Left ventricle myocardium inferior (tissue), 1 donor: Measurements from ENCODE around the gene GAB3. TPM values are rescaled to one million over a fixed set of nuclear protein-coding genes. Genes with fewer than 3 reads are reported as not detected.
A peak's percentile ranks its signal among the peaks of the same experiment; 100 is the strongest.

ENCODE experiments used
- DNase-seq: peaks from one replicate; pipeline ENCODE4 v3.0.0-alpha.2; 2020
- H3K27ac ChIP-seq: fragments of 200-600 bp; replicated peaks from 2 replicates; pipeline ENCODE4 v1.8.0; 2021
- H3K27me3 ChIP-seq: fragments of 200-600 bp; 2 replicates; pipeline ENCODE4 v1.8.0; 2021; ENCODE audit warnings: low read depth
- H3K36me3 ChIP-seq: fragments of 200-600 bp; 2 replicates; pipeline ENCODE4 v1.8.0; 2021
- H3K4me1 ChIP-seq: fragments of 200-600 bp; 2 replicates; pipeline ENCODE4 v1.8.0; 2021
- H3K4me3 ChIP-seq: fragments of 200-600 bp; 2 replicates; pipeline ENCODE4 v1.8.0; 2021; ENCODE audit warnings: mild to moderate bottlenecking, moderate library complexity
- H3K9me3 ChIP-seq: fragments of 200-600 bp; replicated peaks from 2 replicates; pipeline ENCODE4 v1.8.0; 2021
- intact Hi-C: fragments of 100-400 bp; cut with micrococcal nuclease; formaldehyde crosslinking; loops from one replicate; pipeline ENCODE4 v1.11.0; 2022
- total RNA-seq: library from RNA; stranded (reverse); fragmentation: NEBNext Ultra II Directional; extraction: Animal tissue kit (Norgen Biotek cat#: 25700); gene quantifications from one replicate; pipeline ENCODE4 v1.2.1, GENCODE V29; 2021
- TF ChIP-seq, protein P1 (sequence below): fragments of 200-600 bp; IDR thresholded peaks from 2 replicates; pipeline ENCODE4 v1.8.0; 2021; ENCODE audit warnings: antibody characterized with exemption, mild to moderate bottlenecking, borderline replicate concordance
- donor health status: DM: no; HTN: yes; CAD: no; lungs with severe emphysema.

The GAB3 gene
- total RNA-seq, 1 donor from 2014 or later, result 14.8 TPM

- peaks cover 24% of the 10 kb centered on the region for H3K4me1 ChIP-seq
- no peaks in the 10 kb centered on the region for H3K27me3 ChIP-seq
- peaks cover 21% of the 10 kb centered on the region for H3K36me3 ChIP-seq
- TF ChIP-seq, protein P1, sequence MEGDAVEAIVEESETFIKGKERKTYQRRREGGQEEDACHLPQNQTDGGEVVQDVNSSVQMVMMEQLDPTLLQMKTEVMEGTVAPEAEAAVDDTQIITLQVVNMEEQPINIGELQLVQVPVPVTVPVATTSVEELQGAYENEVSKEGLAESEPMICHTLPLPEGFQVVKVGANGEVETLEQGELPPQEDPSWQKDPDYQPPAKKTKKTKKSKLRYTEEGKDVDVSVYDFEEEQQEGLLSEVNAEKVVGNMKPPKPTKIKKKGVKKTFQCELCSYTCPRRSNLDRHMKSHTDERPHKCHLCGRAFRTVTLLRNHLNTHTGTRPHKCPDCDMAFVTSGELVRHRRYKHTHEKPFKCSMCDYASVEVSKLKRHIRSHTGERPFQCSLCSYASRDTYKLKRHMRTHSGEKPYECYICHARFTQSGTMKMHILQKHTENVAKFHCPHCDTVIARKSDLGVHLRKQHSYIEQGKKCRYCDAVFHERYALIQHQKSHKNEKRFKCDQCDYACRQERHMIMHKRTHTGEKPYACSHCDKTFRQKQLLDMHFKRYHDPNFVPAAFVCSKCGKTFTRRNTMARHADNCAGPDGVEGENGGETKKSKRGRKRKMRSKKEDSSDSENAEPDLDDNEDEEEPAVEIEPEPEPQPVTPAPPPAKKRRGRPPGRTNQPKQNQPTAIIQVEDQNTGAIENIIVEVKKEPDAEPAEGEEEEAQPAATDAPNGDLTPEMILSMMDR, result peak; percentile 31
- H3K9me3 ChIP-seq, result no peaks in the 10 kb centered on the region
- intact Hi-C loops, result no loop called here
- H3K4me3 ChIP-seq, result peak within 1 kb of the TSS; percentile 82
- peak; percentile 95 for DNase-seq
- peak within 1 kb of the TSS; percentile 86 for H3K27ac ChIP-seq
These were observed 11.8 kb upstream of the GAB3 start, which contains the start of gene DKC1 for GRCh38 chrX:154762537-154763296. TSS of gene DKC1 (plus strand) at chrX:154762864. CDS start at chrX:154762966, 102 bp downstream.

DNA sequence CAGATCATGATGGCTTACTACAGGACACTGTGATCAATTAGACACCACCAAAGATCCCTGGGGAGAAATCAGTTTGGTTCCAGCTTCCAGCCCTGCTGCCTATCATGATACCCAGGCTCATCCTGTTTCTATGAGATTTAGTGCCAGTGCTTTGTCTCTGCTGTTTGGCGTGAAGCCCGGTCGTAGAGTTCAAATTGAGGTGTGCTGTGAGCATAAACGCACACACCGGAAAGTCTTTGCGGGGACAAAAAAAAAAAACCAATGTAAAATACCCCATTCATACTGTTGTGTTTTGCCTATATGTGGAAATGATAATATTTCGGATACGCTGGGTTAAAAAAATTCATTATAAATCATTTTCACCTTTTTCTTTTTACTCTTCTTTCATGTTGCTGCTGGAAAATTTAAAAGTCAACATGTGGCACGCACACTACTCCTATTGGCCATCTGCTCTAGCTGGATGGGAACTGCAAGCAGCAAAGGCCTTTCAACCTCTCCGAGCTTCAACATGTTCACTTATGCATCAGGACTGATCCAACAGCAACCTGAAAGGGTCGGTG lies 11.2 kb upstream of the GAB3 start:
- intact Hi-C loops, result no loop called here
- H3K36me3 ChIP-seq, result peaks cover 18% of the 10 kb centered on the region
- H3K27ac ChIP-seq, result peak overlapping the region; percentile 86

GRCh38 chrX:154758696-154759095 lies 7.8 kb upstream of the GAB3 start:
- DNase-seq, result no peak
- H3K36me3 ChIP-seq, result no peaks in the 10 kb centered on the region
- no peak overlapping the region for H3K27ac ChIP-seq
- peaks cover 15% of the 10 kb centered on the region for H3K4me1 ChIP-seq
- H3K27me3 ChIP-seq, result no peaks in the 10 kb centered on the region
- no peak overlapping the region for H3K4me3 ChIP-seq
- no peaks in the 10 kb centered on the region for H3K9me3 ChIP-seq
- intact Hi-C loops, result no loop called here
- TF ChIP-seq, protein P1, result no peak

More for the DNA sequence above, 11.2 kb upstream of the GAB3 start:
- TF ChIP-seq, protein P1, result no peak
- DNase-seq, result no peak
- Histone ChIP-seq H3K27me3 (no peaks in the 10 kb centered on the region), H3K4me3 (peak overlapping the region; percentile 82), H3K9me3 (no peaks in the 10 kb centered on the region), H3K4me1 (peaks cover 24% of the 10 kb centered on the region)

- H3K4me1 ChIP-seq, result peaks cover 30% of the 10 kb centered on the region
- peak overlapping the region; percentile 95 for H3K27ac ChIP-seq
- no peak for DNase-seq
- no peaks in the 10 kb centered on the region for H3K36me3 ChIP-seq
- TF ChIP-seq, protein P1, result no peak
- no peaks in the 10 kb centered on the region for H3K27me3 ChIP-seq
- intact Hi-C loops, result no loop called here
- no peaks in the 10 kb centered on the region for H3K9me3 ChIP-seq
- H3K4me3 ChIP-seq, result peak overlapping the region; percentile 76
These were observed 893 bp upstream of the GAB3 start for GRCh38 chrX:154751669-154752271.

DNA sequence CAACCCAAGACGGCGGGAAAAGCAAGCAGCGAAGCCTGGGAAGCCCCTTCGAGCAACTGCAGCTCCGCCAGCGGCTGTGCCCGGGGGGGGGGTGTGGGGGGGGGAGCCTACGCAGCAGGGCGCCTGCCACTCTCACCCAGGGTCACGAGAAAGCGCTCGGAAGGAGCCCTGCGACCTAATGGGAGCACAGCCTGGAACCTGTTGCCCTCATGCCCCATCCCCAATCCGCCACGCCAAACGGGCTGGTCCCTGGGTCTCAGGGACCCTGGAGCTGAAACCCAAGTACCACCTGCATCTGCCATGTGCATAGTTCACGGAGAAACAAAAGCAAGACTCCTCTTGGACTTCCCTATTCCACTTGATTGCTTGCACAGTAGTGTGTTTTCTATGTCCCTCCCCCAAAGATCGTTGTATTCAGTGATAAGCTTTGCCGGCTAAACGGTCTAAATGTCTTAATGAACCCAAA lies 359 bp upstream of the GAB3 start:
- Histone ChIP-seq H3K4me1 (peaks cover 30% of the 10 kb centered on the region), H3K4me3 (peak overlapping the region; percentile 76), H3K36me3 (no peaks in the 10 kb centered on the region), H3K27ac (peak overlapping the region; percentile 95), H3K27me3 (no peaks in the 10 kb centered on the region), H3K9me3 (no peaks in the 10 kb centered on the region)
- intact Hi-C loops, result no loop called here
- DNase-seq, result no peak
- TF ChIP-seq, protein P1, result no peak
